SIG-M5 treated with dmso at 0.1 percent for 504 hours (cell line): ENCODE data around the gene RAE1.
A peak's percentile ranks its signal among the peaks of the same experiment; 100 is the strongest.

Source experiments
- DNase-seq: peaks from one replicate; lab custom pipeline; 2025; ENCODE audit not compliant: unreplicated experiment; lab: John Stamatoyannopoulos, UW

The RAE1 gene

GRCh38 chr20:57371363-57371762 lies 20.3 kb downstream of the RAE1 start:
- no peak for DNase-seq

GRCh38 chr20:57372157-57372556 lies 21.1 kb downstream of the RAE1 start:
- no peak for DNase-seq

- DNase-seq: no peak
Measured at GRCh38 chr20:57372581-57373350, 21.7 kb downstream of the RAE1 start.

GRCh38 chr20:57374343-57374930 lies 23.4 kb downstream of the RAE1 start:
- DNase-seq: no peak

GRCh38 chr20:57374931-57375651 lies 24.0 kb downstream of the RAE1 start:
- peak; percentile 30 for DNase-seq

GRCh38 chr20:57375652-57376230 lies 24.7 kb downstream of the RAE1 start:
- DNase-seq: no peak

GRCh38 chr20:57377350-57377749 lies 26.3 kb downstream of the RAE1 start:
- DNase-seq: no peak

- DNase-seq: no peak
Measured at GRCh38 chr20:57378107-57378506, 27.1 kb downstream of the RAE1 start.

- no peak for DNase-seq
Measured at GRCh38 chr20:57378646-57379262, 27.7 kb downstream of the RAE1 start.

GRCh38 chr20:57379263-57379647 lies 28.2 kb downstream of the RAE1 start:
- DNase-seq: no peak

- no peak for DNase-seq
Measured at GRCh38 chr20:57380081-57380750, 29.2 kb downstream of the RAE1 start.

GRCh38 chr20:57381596-57382503 lies 30.8 kb downstream of the RAE1 start:
- DNase-seq: peak; percentile 81

- DNase-seq: no peak
Measured at GRCh38 chr20:57382516-57382915, 31.5 kb downstream of the RAE1 start.

- DNase-seq: no peak
Measured at GRCh38 chr20:57383447-57384347, 32.6 kb downstream of the RAE1 start.

GRCh38 chr20:57384486-57384885 lies 33.4 kb downstream of the RAE1 start:
- DNase-seq: no peak

- DNase-seq: no peak
Measured at GRCh38 chr20:57384953-57385761, 34.1 kb downstream of the RAE1 start.

- DNase-seq: no peak
Measured at GRCh38 chr20:57385940-57386339, 34.9 kb downstream of the RAE1 start.

- DNase-seq: no peak
Measured at GRCh38 chr20:57386762-57387161, 35.7 kb downstream of the RAE1 start.
